Smooth muscle cell (in vitro differentiated cells): ENCODE measurements around the gene HS3ST5. TPM values are rescaled to one million over a fixed set of nuclear protein-coding genes. Genes with fewer than 3 reads are reported as not detected.
"Not testable (repeated sequence)": the region's sequence is repeated elsewhere in the genome, so short reads cannot be mapped to it uniquely, and the experiment has no call there.

Experiments used
- DNase-seq: peaks from one replicate; lab custom pipeline; 2025; ENCODE audit not compliant: unreplicated experiment; lab: John Stamatoyannopoulos, UW
- H2AFZ ChIP-seq: fragments of 200-600 bp; sonication (generic); 2 replicates; pipeline ENCODE4 v1.6.0; 2016; ENCODE audit warnings: antibody characterized with exemption, low read depth, mild to moderate bottlenecking
- H3F3A ChIP-seq: fragments of 200-600 bp; sonication (generic); 2 replicates; pipeline ENCODE4 v1.6.0; 2017; ENCODE audit warnings: antibody characterized with exemption, low read depth
- H3K27ac ChIP-seq: fragments of 200-600 bp; sonication (generic); 2 replicates; pipeline ENCODE4 v1.5.1; 2016; ENCODE audit warnings: low read depth, mild to moderate bottlenecking
- H3K27me3 ChIP-seq: fragments of 200-600 bp; sonication (generic); 2 replicates; pipeline ENCODE4 v1.6.1; 2016; ENCODE audit warnings: low read depth, mild to moderate bottlenecking
- H3K36me3 ChIP-seq: fragments of 200-600 bp; sonication (generic); 2 replicates; pipeline ENCODE4 v1.5.1; 2016; ENCODE audit warnings: low read depth
- H3K4me1 ChIP-seq: fragments of 200-600 bp; sonication (generic); 2 replicates; pipeline ENCODE4 v1.5.1; 2016; ENCODE audit warnings: low read depth
- H3K4me2 ChIP-seq: fragments of 200-600 bp; sonication (generic); 2 replicates; pipeline ENCODE4 v1.6.0; 2016; ENCODE audit warnings: mild to moderate bottlenecking
- H3K4me3 ChIP-seq: fragments of 200-600 bp; sonication (generic); 2 replicates; pipeline ENCODE4 v1.5.1; 2016; ENCODE audit warnings: mild to moderate bottlenecking
- H3K79me2 ChIP-seq: fragments of 200-600 bp; sonication (generic); 2 replicates; pipeline ENCODE4 v1.6.0; 2016; ENCODE audit warnings: low read depth, mild to moderate bottlenecking
- H3K9ac ChIP-seq: fragments of 200-600 bp; sonication (generic); 2 replicates; pipeline ENCODE4 v1.6.0; 2016; ENCODE audit warnings: low read depth
- H3K9me3 ChIP-seq: fragments of 200-600 bp; sonication (generic); replicated peaks from 2 replicates; pipeline ENCODE4 v1.5.1; 2016; ENCODE audit warnings: low read depth
- H4K20me1 ChIP-seq: fragments of 200-600 bp; sonication (generic); 2 replicates; pipeline ENCODE4 v1.6.0; 2016; ENCODE audit warnings: low read depth
- CTCF ChIP-seq: fragments of 200-600 bp; sonication (generic); IDR thresholded peaks from 2 replicates; pipeline ENCODE4 v1.5.1; 2017; ENCODE audit warnings: borderline replicate concordance, mild to moderate bottlenecking, antibody characterized with exemption; ENCODE audit not compliant: insufficient read depth, poor library complexity, severe bottlenecking
- WGBS: methylation state at CpG from one replicate; pipeline ENCODE4 v1.1.7; 2016; ENCODE audit warnings: low lambda C conversion rate; 5-methylcytosine and 5-hydroxymethylcytosine counted together
- polyA plus RNA-seq: library from polyadenylated mRNA; unstranded; fragments of >200 nt; fragmentation: Nextera tagmentation; extraction: Ambion mirVana; gene quantifications from 2 replicates; pipeline ENCODE4 v1.2.1, GENCODE V29; 2016
- total RNA-seq: library from RNA; depleted of rRNA; stranded (reverse); fragments of >200 nt; gene quantifications from 2 replicates; pipeline ENCODE4 v1.2.3, GENCODE V29; 2014

The HS3ST5 gene
- total and polyA plus RNA-seq, 2 experiments from 2014 or later, result 0.18 to 0.25 TPM

- no peaks in the 10 kb centered on the region for H3K36me3 ChIP-seq
- H4K20me1 ChIP-seq, result no peaks in the 10 kb centered on the region
- H3K79me2 ChIP-seq, result no peaks in the 10 kb centered on the region
- no peak overlapping the region for H3K4me3 ChIP-seq
- H3K9ac ChIP-seq, result no peak overlapping the region
- H3K4me1 ChIP-seq, result no peaks in the 10 kb centered on the region
- WGBS, result 82% methylated on average over 1 of the region's 1 CpG
- no peaks in the 10 kb centered on the region for H3K27me3 ChIP-seq
- DNase-seq, result no peak
- no peak overlapping the region for H3K4me2 ChIP-seq
- H3K27ac ChIP-seq, result no peak overlapping the region
- no peak overlapping the region for H2AFZ ChIP-seq
- no peaks in the 10 kb centered on the region for H3F3A ChIP-seq
- H3K9me3 ChIP-seq, result no peaks in the 10 kb centered on the region
- no peak for TF ChIP-seq CTCF
These were observed 289.0 kb downstream of the HS3ST5 start for GRCh38 chr6:114053791-114054190.

DNA sequence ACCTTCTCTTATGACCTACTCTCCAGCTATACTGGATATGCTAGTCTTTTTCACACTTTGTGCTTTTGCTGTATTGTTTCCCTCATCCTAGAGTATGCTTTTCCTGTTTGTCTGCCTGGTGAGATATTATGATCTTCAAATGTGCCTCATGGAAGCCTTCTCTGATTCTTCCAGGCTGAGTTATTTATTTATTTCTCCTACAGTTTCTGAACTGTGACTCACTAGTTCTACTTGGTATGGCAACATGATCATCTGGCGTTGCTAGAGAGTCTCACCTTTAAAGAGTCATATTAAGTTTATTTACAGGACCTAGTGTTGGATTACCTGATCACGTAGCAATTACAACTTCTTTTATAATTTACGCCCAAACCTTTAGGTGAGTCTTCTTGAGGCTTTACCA, 290.7 kb downstream of the HS3ST5 start:
- no peak overlapping the region for H3K4me3 ChIP-seq
- WGBS, result 86% methylated on average over 3 of the region's 3 CpGs
- no peak overlapping the region for H3K4me2 ChIP-seq
- no peaks in the 10 kb centered on the region for H4K20me1 ChIP-seq
- no peaks in the 10 kb centered on the region for H3K27me3 ChIP-seq
- H3K36me3 ChIP-seq, result no peaks in the 10 kb centered on the region
- no peak overlapping the region for H3K27ac ChIP-seq
- no peak overlapping the region for H2AFZ ChIP-seq
- no peak overlapping the region for H3K9ac ChIP-seq
- no peaks in the 10 kb centered on the region for H3F3A ChIP-seq
- no peak for DNase-seq
- H3K9me3 ChIP-seq, result no peaks in the 10 kb centered on the region
- H3K79me2 ChIP-seq, result no peaks in the 10 kb centered on the region
- no peaks in the 10 kb centered on the region for H3K4me1 ChIP-seq
- no peak for TF ChIP-seq CTCF

GRCh38 chr6:114051031-114051430, 291.8 kb downstream of the HS3ST5 start:
- Histone ChIP-seq H4K20me1 (no peaks in the 10 kb centered on the region), H3K4me2 (no peak overlapping the region), H3K27me3 (no peaks in the 10 kb centered on the region), H3K79me2 (no peaks in the 10 kb centered on the region), H3K9ac (no peak overlapping the region), H3K4me3 (no peak overlapping the region), H3K36me3 (no peaks in the 10 kb centered on the region), H2AFZ (no peak overlapping the region), H3F3A (no peaks in the 10 kb centered on the region), H3K9me3 (no peaks in the 10 kb centered on the region), H3K27ac (no peak overlapping the region), H3K4me1 (no peaks in the 10 kb centered on the region)
- no peak for DNase-seq
- WGBS, result 82% methylated on average over 1 of the region's 1 CpG
- no peak for TF ChIP-seq CTCF

GRCh38 chr6:114049367-114049966, 293.4 kb downstream of the HS3ST5 start:
- no peak overlapping the region for H3K4me3 ChIP-seq
- no peaks in the 10 kb centered on the region for H3K79me2 ChIP-seq
- H3K9me3 ChIP-seq, result no peaks in the 10 kb centered on the region
- H4K20me1 ChIP-seq, result no peaks in the 10 kb centered on the region
- peak overlapping the region; percentile 1 for H3K4me2 ChIP-seq
- no peaks in the 10 kb centered on the region for H3F3A ChIP-seq
- H2AFZ ChIP-seq, result no peak overlapping the region
- H3K27ac ChIP-seq, result peak overlapping the region; percentile 58
- H3K4me1 ChIP-seq, result no peaks in the 10 kb centered on the region
- WGBS, result 83% methylated on average over 2 of the region's 2 CpGs
- H3K27me3 ChIP-seq, result no peaks in the 10 kb centered on the region
- H3K9ac ChIP-seq, result no peak overlapping the region
- TF ChIP-seq CTCF, result no peak
- DNase-seq, result no peak
- no peaks in the 10 kb centered on the region for H3K36me3 ChIP-seq

DNA sequence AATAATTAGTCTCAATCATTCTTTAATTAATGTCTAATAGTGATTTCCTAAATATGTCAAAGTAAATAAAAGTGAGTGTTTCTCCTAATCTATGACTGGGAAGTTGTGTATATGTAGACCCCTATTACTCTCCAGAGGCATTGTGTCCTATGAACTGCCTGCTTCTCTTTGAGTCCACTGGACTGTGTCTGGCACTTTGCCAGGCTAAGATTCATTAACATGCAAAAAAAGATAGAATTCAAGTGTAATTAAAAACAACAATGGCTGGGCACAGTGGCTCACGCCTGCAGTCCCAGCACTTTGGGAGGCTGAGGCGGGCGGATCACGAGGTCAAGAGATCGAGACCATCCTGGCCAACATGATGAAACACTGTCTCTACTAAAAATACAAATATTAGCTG, 298.3 kb downstream of the HS3ST5 start:
- H3K9ac ChIP-seq, H3K4me3 ChIP-seq, H3K4me2 ChIP-seq, H3K4me1 ChIP-seq, H2AFZ ChIP-seq, DNase-seq, H3K27ac ChIP-seq, H3K9me3 ChIP-seq, H3K27me3 ChIP-seq, H3F3A ChIP-seq, H3K36me3 ChIP-seq, H3K79me2 ChIP-seq, H4K20me1 ChIP-seq: not testable (repeated sequence)
- 98% methylated on average over 5 of the region's 5 CpGs for WGBS
